ENCODE measurements around the gene SLC9A9. TPM values are rescaled to one million over a fixed set of nuclear protein-coding genes. Genes with fewer than 3 reads are reported as not detected.
"Not testable (repeated sequence)": the region's sequence is repeated elsewhere in the genome, so short reads cannot be mapped to it uniquely, and the experiment has no call there.

Gene SLC9A9
- polyA plus RNA-seq, 1 of the 3 experiments (the other 2 are of a cell fraction): 0.05 TPM

DNA sequence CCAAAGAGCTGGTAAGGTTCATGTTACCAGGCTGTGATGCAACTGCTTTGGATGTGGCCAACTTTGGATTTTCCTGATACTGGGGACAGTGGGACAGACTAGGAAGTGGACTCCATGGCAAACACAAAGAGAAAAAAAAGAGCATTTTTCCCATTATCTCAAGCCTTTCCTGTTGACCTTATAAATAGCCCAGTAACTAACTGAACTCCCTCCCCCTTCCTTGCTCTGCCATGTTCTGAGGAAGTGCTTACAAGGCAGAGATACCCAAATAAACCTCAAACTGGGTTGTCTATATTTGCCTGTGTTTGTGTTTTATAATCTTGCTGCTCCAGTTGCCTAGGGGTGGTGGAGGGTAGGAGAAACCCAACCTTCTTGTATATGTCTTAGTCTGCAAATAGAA is 27.3 kb upstream of the SLC9A9 start (continued):
- TF ChIP-seq, protein P1, sequence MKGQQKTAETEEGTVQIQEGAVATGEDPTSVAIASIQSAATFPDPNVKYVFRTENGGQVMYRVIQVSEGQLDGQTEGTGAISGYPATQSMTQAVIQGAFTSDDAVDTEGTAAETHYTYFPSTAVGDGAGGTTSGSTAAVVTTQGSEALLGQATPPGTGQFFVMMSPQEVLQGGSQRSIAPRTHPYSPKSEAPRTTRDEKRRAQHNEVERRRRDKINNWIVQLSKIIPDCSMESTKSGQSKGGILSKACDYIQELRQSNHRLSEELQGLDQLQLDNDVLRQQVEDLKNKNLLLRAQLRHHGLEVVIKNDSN (IDR thresholded peaks at IDR 0.05; ENCODE audit: borderline replicate concordance, low read depth): no peak
- TF ChIP-seq ELF1 (IDR thresholded peaks at IDR 0.05) (no peak), CHD2 (IDR thresholded peaks at IDR 0.05; ENCODE audit: low read length, partially characterized antibody) (no peak), YY1 (IDR thresholded peaks at IDR 0.05; ENCODE audit: low read depth) (no peak)

DNA sequence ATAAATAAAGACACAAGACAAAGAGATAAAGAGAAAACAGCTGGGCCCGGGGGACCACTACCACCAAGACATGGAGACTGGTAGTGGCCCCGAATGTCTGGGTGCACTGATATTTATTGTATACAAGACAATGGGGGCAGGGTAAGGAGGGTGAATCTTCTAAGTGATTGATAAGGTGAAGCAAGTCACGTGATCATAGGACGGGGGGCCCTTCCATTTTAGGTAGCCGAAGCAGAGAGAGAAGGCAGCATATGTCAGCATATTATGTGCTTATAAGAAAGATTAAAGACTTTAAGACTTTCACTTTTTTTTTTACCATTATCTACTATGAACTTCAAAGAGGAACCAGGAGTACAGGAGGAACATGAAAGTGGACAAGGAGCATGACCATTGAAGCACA is 25.3 kb upstream of the SLC9A9 start:
- H3K27ac ChIP-seq (ENCODE audit: low read depth in 2 of 2, low read length in 1 of 2); H3F3A ChIP-seq (replicated peaks; ENCODE audit: insufficient read depth); H3K27me3 ChIP-seq (ENCODE audit: insufficient read depth); CTCF ChIA-PET; H4K20me1 ChIP-seq (ENCODE audit: insufficient read depth); H3K4me3 ChIP-seq (ENCODE audit: low read depth in 2 of 2, low read length in 1 of 2); H3K4me1 ChIP-seq (ENCODE audit: control insufficient read depth in 1 of 2, insufficient read depth in 2 of 2, low read depth in 1 of 2, low read length in 1 of 2); H3K9ac ChIP-seq; DNase-seq; H3K9me2 ChIP-seq; H3K36me3 ChIP-seq (replicated peaks in 1 of 2; ENCODE audit: control insufficient read depth in 1 of 2, insufficient read depth in 2 of 2, low read length in 1 of 2); H3K79me2 ChIP-seq (ENCODE audit: insufficient read depth); POLR2A ChIA-PET; H3K4me2 ChIP-seq; H2AFZ ChIP-seq (ENCODE audit: low read depth); H3K9me3 ChIP-seq: not testable (repeated sequence)
- WGBS (ENCODE audit: low lambda C conversion rate): 21% methylated on average over 5 of the region's 5 CpGs

DNA sequence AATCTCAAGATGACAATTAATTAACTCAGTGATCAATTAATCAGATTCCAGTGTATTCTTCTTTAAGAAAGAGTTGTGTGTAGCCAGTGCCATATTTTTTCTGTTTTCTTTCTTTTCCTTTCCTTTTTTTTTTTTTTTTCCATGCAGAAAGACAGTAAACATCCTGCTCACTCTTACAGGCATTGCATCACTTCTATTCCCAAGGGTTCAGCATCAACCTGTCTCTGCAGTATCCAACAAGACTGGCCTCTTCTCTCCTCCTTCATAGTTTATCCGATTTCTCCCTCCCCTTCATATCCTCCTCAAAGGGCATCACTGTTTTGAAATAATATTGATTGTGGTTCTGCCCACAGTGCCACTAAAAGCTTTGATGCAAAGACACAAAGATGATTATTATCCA is 17.0 kb upstream of the SLC9A9 start:
- WGBS (ENCODE audit: low lambda C conversion rate): 3% methylated on average over 1 of the region's 1 CpG
- Histone ChIP-seq H3K27ac (ENCODE audit: low read depth in 2 of 2, low read length in 1 of 2) (no peak overlapping the region), H3K4me1 (ENCODE audit: control insufficient read depth in 1 of 2, insufficient read depth in 2 of 2, low read depth in 1 of 2, low read length in 1 of 2) (no peaks in the 10 kb centered on the region), H3K36me3 (replicated peaks in 1 of 2; ENCODE audit: control insufficient read depth in 1 of 2, insufficient read depth in 2 of 2, low read length in 1 of 2) (no peaks in the 10 kb centered on the region), H3K9me2 (no peaks in the 10 kb centered on the region), H3K79me2 (ENCODE audit: insufficient read depth) (no peaks in the 10 kb centered on the region), H3K9ac (no peak overlapping the region), H4K20me1 (ENCODE audit: insufficient read depth) (no peaks in the 10 kb centered on the region), H3K9me3 (no peaks in the 10 kb centered on the region), H3F3A (replicated peaks; ENCODE audit: insufficient read depth) (no peaks in the 10 kb centered on the region), H3K4me2 (no peak overlapping the region), H3K4me3 (ENCODE audit: low read depth in 2 of 2, low read length in 1 of 2) (no peak overlapping the region), H3K27me3 (ENCODE audit: insufficient read depth) (no peaks in the 10 kb centered on the region; the same call in 1 of the 2 replicates), H2AFZ (ENCODE audit: low read depth) (no peak overlapping the region)
- ChIA-PET CTCF (interaction anchor here (0.8 kb wide), 1 partner anchor 20 kb away, joined by 4 read pairs; no protein-coding TSS in a partner anchor), POLR2A (no interaction called here)
- TF ChIP-seq TEAD4 (IDR thresholded peaks at IDR 0.05; ENCODE audit: borderline replicate concordance, insufficient read depth) (no peak), RFX5 (IDR thresholded peaks at IDR 0.05; ENCODE audit: low read length) (no peak), POLR2AphosphoS5 (IDR thresholded peaks at IDR 0.05; ENCODE audit: low read depth, low read length) (no peak), RCOR1 (IDR thresholded peaks at IDR 0.05; ENCODE audit: low read length) (no peak), JUND (IDR thresholded peaks at IDR 0.05) (no peak), RAD21 (IDR thresholded peaks at IDR 0.05; ENCODE audit: low read length) (no peak)
- TF ChIP-seq, protein P2, sequence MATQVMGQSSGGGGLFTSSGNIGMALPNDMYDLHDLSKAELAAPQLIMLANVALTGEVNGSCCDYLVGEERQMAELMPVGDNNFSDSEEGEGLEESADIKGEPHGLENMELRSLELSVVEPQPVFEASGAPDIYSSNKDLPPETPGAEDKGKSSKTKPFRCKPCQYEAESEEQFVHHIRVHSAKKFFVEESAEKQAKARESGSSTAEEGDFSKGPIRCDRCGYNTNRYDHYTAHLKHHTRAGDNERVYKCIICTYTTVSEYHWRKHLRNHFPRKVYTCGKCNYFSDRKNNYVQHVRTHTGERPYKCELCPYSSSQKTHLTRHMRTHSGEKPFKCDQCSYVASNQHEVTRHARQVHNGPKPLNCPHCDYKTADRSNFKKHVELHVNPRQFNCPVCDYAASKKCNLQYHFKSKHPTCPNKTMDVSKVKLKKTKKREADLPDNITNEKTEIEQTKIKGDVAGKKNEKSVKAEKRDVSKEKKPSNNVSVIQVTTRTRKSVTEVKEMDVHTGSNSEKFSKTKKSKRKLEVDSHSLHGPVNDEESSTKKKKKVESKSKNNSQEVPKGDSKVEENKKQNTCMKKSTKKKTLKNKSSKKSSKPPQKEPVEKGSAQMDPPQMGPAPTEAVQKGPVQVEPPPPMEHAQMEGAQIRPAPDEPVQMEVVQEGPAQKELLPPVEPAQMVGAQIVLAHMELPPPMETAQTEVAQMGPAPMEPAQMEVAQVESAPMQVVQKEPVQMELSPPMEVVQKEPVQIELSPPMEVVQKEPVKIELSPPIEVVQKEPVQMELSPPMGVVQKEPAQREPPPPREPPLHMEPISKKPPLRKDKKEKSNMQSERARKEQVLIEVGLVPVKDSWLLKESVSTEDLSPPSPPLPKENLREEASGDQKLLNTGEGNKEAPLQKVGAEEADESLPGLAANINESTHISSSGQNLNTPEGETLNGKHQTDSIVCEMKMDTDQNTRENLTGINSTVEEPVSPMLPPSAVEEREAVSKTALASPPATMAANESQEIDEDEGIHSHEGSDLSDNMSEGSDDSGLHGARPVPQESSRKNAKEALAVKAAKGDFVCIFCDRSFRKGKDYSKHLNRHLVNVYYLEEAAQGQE (IDR thresholded peaks at IDR 0.05; ENCODE audit: low read depth, low read length): no peak
- TF ChIP-seq, protein P3, sequence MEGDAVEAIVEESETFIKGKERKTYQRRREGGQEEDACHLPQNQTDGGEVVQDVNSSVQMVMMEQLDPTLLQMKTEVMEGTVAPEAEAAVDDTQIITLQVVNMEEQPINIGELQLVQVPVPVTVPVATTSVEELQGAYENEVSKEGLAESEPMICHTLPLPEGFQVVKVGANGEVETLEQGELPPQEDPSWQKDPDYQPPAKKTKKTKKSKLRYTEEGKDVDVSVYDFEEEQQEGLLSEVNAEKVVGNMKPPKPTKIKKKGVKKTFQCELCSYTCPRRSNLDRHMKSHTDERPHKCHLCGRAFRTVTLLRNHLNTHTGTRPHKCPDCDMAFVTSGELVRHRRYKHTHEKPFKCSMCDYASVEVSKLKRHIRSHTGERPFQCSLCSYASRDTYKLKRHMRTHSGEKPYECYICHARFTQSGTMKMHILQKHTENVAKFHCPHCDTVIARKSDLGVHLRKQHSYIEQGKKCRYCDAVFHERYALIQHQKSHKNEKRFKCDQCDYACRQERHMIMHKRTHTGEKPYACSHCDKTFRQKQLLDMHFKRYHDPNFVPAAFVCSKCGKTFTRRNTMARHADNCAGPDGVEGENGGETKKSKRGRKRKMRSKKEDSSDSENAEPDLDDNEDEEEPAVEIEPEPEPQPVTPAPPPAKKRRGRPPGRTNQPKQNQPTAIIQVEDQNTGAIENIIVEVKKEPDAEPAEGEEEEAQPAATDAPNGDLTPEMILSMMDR (IDR thresholded peaks at IDR 0.05): no peak
- TF ChIP-seq, protein P4, sequence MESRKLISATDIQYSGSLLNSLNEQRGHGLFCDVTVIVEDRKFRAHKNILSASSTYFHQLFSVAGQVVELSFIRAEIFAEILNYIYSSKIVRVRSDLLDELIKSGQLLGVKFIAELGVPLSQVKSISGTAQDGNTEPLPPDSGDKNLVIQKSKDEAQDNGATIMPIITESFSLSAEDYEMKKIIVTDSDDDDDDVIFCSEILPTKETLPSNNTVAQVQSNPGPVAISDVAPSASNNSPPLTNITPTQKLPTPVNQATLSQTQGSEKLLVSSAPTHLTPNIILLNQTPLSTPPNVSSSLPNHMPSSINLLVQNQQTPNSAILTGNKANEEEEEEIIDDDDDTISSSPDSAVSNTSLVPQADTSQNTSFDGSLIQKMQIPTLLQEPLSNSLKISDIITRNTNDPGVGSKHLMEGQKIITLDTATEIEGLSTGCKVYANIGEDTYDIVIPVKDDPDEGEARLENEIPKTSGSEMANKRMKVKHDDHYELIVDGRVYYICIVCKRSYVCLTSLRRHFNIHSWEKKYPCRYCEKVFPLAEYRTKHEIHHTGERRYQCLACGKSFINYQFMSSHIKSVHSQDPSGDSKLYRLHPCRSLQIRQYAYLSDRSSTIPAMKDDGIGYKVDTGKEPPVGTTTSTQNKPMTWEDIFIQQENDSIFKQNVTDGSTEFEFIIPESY (IDR thresholded peaks at IDR 0.05; ENCODE audit: borderline replicate concordance, low read depth): no peak
- no peak for DNase-seq

Measured in SK-N-SH (cell line).